CD4-positive, alpha-beta T cell (primary cell): Measurements from ENCODE around the gene MTIF3. TPM values are rescaled to one million over a fixed set of nuclear protein-coding genes. Genes with fewer than 3 reads are reported as not detected.

Source experiments
- ATAC-seq: fragments of 200-7000 bp; cut with Tn5 transposase; one replicate; pipeline ENCODE4 v1.10.0; 2022; ENCODE audit warnings: mild to moderate bottlenecking; ENCODE audit not compliant: poor library complexity
- CTCF ChIA-PET: fragments of 350-600 bp; sonication (Branson Sonifier 250); formaldehyde crosslinking; loops from one replicate; lab custom pipeline; 2021; ENCODE audit warnings: antibody characterized with exemption, inconsistent platforms; lab: Charles Lee
- POLR2A ChIA-PET: fragments of 350-600 bp; sonication (Branson Sonifier 250); formaldehyde crosslinking; loops from one replicate; lab custom pipeline; 2021; ENCODE audit warnings: antibody characterized with exemption, inconsistent platforms; lab: Charles Lee
- DNase-seq, 14 experiments: peaks; one replicate each; pipeline ENCODE4 v3.0.0-alpha.2; 2013 to 2020; ENCODE audit warnings: mixed read lengths in 2 of 14
- H3K27ac ChIP-seq, 2 donors: one replicate each; pipeline versions ENCODE4 v1.5.1 to v1.7.0; 2013; ENCODE audit warnings: low read length in 2 of 2, low read depth in 1 of 2, mild to moderate bottlenecking in 1 of 2
- H3K27me3 ChIP-seq, 2 experiments: 1 replicate in 1 of 2; 2 replicates in 1 of 2; pipeline versions ENCODE4 v1.6.1 to v1.7.0; 2013; ENCODE audit warnings: low read length in 2 of 2, control low read depth in 1 of 2, mild to moderate bottlenecking in 1 of 2, moderate library complexity in 1 of 2; ENCODE audit not compliant: insufficient read depth in 2 of 2, control insufficient read depth in 1 of 2
- H3K36me3 ChIP-seq: one replicate; pipeline ENCODE4 v1.6.1; 2013; ENCODE audit warnings: low read length, control low read depth; ENCODE audit not compliant: insufficient read depth
- H3K4me1 ChIP-seq: one replicate; pipeline ENCODE4 v1.6.1; 2013; ENCODE audit warnings: low read length, control low read depth; ENCODE audit not compliant: insufficient read depth
- H3K4me3 ChIP-seq: one replicate; pipeline ENCODE4 v1.5.1; 2013; ENCODE audit warnings: mild to moderate bottlenecking, low read length, moderate library complexity
- H3K9me3 ChIP-seq, 2 experiments: 1 replicate in 1 of 2; 2 replicates in 1 of 2; pipeline versions ENCODE4 v1.6.1 to v1.7.0; 2013; ENCODE audit warnings: low read length in 2 of 2, mild to moderate bottlenecking in 2 of 2, control low read depth in 1 of 2, moderate library complexity in 1 of 2; ENCODE audit not compliant: control insufficient read depth in 1 of 2, insufficient read depth in 1 of 2
- H3K27ac Mint-ChIP-seq: one replicate; pipeline ENCODE4 v1.8.0; 2020; ENCODE audit warnings: mixed read lengths
- H3K27me3 Mint-ChIP-seq: one replicate; pipeline ENCODE4 v1.8.0; 2021; ENCODE audit warnings: mixed read lengths
- H3K36me3 Mint-ChIP-seq: one replicate; pipeline ENCODE4 v1.8.0; 2021; ENCODE audit warnings: low read depth, mixed read lengths
- H3K4me1 Mint-ChIP-seq: one replicate; pipeline ENCODE4 v1.8.0; 2021; ENCODE audit warnings: low read depth, mixed read lengths
- H3K4me3 Mint-ChIP-seq: one replicate; pipeline ENCODE4 v1.8.0; 2020; ENCODE audit warnings: mild to moderate bottlenecking, mixed read lengths
- H3K9me3 Mint-ChIP-seq: one replicate; pipeline ENCODE4 v1.8.0; 2020; ENCODE audit warnings: mixed read lengths
- CTCF ChIP-seq: fragments of 200-600 bp; IDR thresholded peaks from one replicate; pipeline ENCODE4 v1.8.0; 2022; ENCODE audit warnings: antibody characterized with exemption, mild to moderate bottlenecking
- intact Hi-C, 2 experiments: fragments of 100-400 bp; cut with DNase I in 1 of 2; cut with micrococcal nuclease in 1 of 2; formaldehyde crosslinking; loops; one replicate each; pipeline versions ENCODE4 v1.15.1 to v1.9.0; 2023 to 2025; cut with DNase I, micrococcal nuclease
- total RNA-seq, 174 experiments: library from RNA in 2 of 174; stranded (reverse) in 2 of 174; gene quantifications; one replicate each; pipeline ENCODE4 v1.2.3 and lab custom pipeline; 2021 to 2026

The MTIF3 gene
- total RNA-seq, 2 experiments from 2014 or later, result 13.6 to 14.5 TPM

GRCh38 chr13:27440408-27440807, 10.0 kb downstream of the MTIF3 start:
- no peak overlapping the region for H3K4me3 ChIP-seq
- peaks cover 47% of the 10 kb centered on the region for H3K4me1 Mint-ChIP-seq
- H3K36me3 ChIP-seq, result peaks cover 48% of the 10 kb centered on the region
- peak in 1 of 14 experiments; percentile 16 for DNase-seq
- intact Hi-C loops, result no loop called here
- no peaks in the 10 kb centered on the region for H3K9me3 ChIP-seq
- no peaks in the 10 kb centered on the region for H3K27me3 ChIP-seq
- H3K27ac Mint-ChIP-seq, result peak overlapping the region; percentile 77
- no peak for TF ChIP-seq CTCF
- no peak for ATAC-seq
- CTCF ChIA-PET, result no interaction called here
- POLR2A ChIA-PET, result interaction anchor here (2.3 kb wide), 1 partner anchor 10 kb away, joined by 6 read pairs; the partner anchor contains the start of gene MTIF3
- H3K27me3 Mint-ChIP-seq, result no peaks in the 10 kb centered on the region
- H3K27ac ChIP-seq, result no peak overlapping the region
- H3K4me1 ChIP-seq, result peaks cover 51% of the 10 kb centered on the region
- H3K4me3 Mint-ChIP-seq, result peak overlapping the region; percentile 23
- H3K36me3 Mint-ChIP-seq, result peaks cover 62% of the 10 kb centered on the region
- H3K9me3 Mint-ChIP-seq, result no peaks in the 10 kb centered on the region

GRCh38 chr13:27437126-27437525, 13.2 kb downstream of the MTIF3 start:
- TF ChIP-seq CTCF, result no peak
- intact Hi-C loops, result no loop called here
- H3K36me3 ChIP-seq, result peaks cover 68% of the 10 kb centered on the region
- Mint-ChIP-seq H3K27me3 (no peaks in the 10 kb centered on the region), H3K27ac (peak overlapping the region; percentile 62), H3K9me3 (no peaks in the 10 kb centered on the region), H3K4me3 (no peak overlapping the region), H3K4me1 (peaks cover 52% of the 10 kb centered on the region), H3K36me3 (peaks cover 88% of the 10 kb centered on the region)
- H3K9me3 ChIP-seq, result no peaks in the 10 kb centered on the region
- ATAC-seq (no peak), DNase-seq (no peak)
- POLR2A ChIA-PET, result interaction anchor here (1.5 to 3.4 kb wide), 2 partner anchors 11 to 13 kb away, joined by 3 to 27 read pairs; partner anchors contain the start of gene MTIF3
- H3K4me1 ChIP-seq, result peaks cover 46% of the 10 kb centered on the region
- H3K27ac ChIP-seq, result no peak overlapping the region
- no peak overlapping the region for H3K4me3 ChIP-seq
- no peaks in the 10 kb centered on the region for H3K27me3 ChIP-seq
- CTCF ChIA-PET, result no interaction called here

- DNase-seq (peak in 5 of 14 experiments; percentile 11 to 75 (median 50)), ATAC-seq (peak; percentile 79)
- peaks cover 97% of the 10 kb centered on the region for H3K36me3 Mint-ChIP-seq
- no peaks in the 10 kb centered on the region for H3K9me3 Mint-ChIP-seq
- no peaks in the 10 kb centered on the region for H3K27me3 ChIP-seq
- peak overlapping the region; percentile 35 for H3K4me3 Mint-ChIP-seq
- peak overlapping the region; percentile 88 for H3K27ac Mint-ChIP-seq
- H3K27me3 Mint-ChIP-seq, result no peaks in the 10 kb centered on the region
- H3K4me1 Mint-ChIP-seq, result peaks cover 47% of the 10 kb centered on the region
- intact Hi-C loops, result no loop called here
- peaks cover 94% of the 10 kb centered on the region for H3K36me3 ChIP-seq
- no peaks in the 10 kb centered on the region for H3K9me3 ChIP-seq
- ChIA-PET POLR2A (interaction anchor here (1.4 to 2.0 kb wide), 2 partner anchors 14 to 17 kb away, joined by 5 to 15 read pairs; partner anchors contain the start of gene MTIF3), CTCF (interaction anchor here (0.6 to 1.0 kb wide), 2 partner anchors 12 to 1103 kb away, joined by 3 to 4 read pairs; no protein-coding TSS in a partner anchor)
- peak overlapping the region in 1 of 2 donors; percentile 24 for H3K27ac ChIP-seq
- H3K4me3 ChIP-seq, result no peak overlapping the region
- H3K4me1 ChIP-seq, result peaks cover 28% of the 10 kb centered on the region
- TF ChIP-seq CTCF, result no peak
These were observed 17.7 kb downstream of the MTIF3 start for GRCh38 chr13:27432611-27433210.
